Activated CD4-positive, alpha-beta memory T cell treated with anti-CD3 and anti-CD28 coated beads for 36 hours (primary cell): ENCODE measurements around the gene N4BP2. TPM values are rescaled to one million over a fixed set of nuclear protein-coding genes. Genes with fewer than 3 reads are reported as not detected.

Experiments used
- CTCF ChIA-PET: fragments of 350-600 bp; sonication (Branson Sonifier 250); formaldehyde crosslinking; loops from one replicate; lab custom pipeline; 2021; ENCODE audit warnings: antibody characterized with exemption, inconsistent platforms; lab: Charles Lee
- POLR2A ChIA-PET: fragments of 350-600 bp; sonication (Branson Sonifier 250); formaldehyde crosslinking; loops from one replicate; lab custom pipeline; 2021; ENCODE audit warnings: antibody characterized with exemption; lab: Charles Lee
- DNase-seq: peaks from one replicate; pipeline ENCODE4 v3.0.0-alpha.2; 2020
- H3K27ac Mint-ChIP-seq: one replicate; pipeline ENCODE4 v1.8.0; 2021; ENCODE audit warnings: mixed read lengths
- H3K27me3 Mint-ChIP-seq: one replicate; pipeline ENCODE4 v1.8.0; 2021; ENCODE audit warnings: mixed read lengths
- H3K36me3 Mint-ChIP-seq: one replicate; pipeline ENCODE4 v1.8.0; 2021; ENCODE audit warnings: mixed read lengths
- H3K4me1 Mint-ChIP-seq: one replicate; pipeline ENCODE4 v1.8.0; 2021; ENCODE audit warnings: low read depth, mixed read lengths
- H3K4me3 Mint-ChIP-seq: one replicate; pipeline ENCODE4 v1.8.0; 2021; ENCODE audit warnings: mild to moderate bottlenecking, mixed read lengths
- H3K9me3 Mint-ChIP-seq: one replicate; pipeline ENCODE4 v1.8.0; 2021; ENCODE audit warnings: mixed read lengths
- intact Hi-C: fragments of 100-400 bp; cut with micrococcal nuclease; formaldehyde crosslinking; loops from one replicate; pipeline ENCODE4 v1.15.1; 2023
- total RNA-seq, 2 experiments: library from RNA; stranded (reverse); gene quantifications; one replicate each; pipeline ENCODE4 v1.2.3, GENCODE V29; 2021

N4BP2 gene
- total RNA-seq, 2 experiments from 2014 or later, result 19.3 to 21.9 TPM

DNA sequence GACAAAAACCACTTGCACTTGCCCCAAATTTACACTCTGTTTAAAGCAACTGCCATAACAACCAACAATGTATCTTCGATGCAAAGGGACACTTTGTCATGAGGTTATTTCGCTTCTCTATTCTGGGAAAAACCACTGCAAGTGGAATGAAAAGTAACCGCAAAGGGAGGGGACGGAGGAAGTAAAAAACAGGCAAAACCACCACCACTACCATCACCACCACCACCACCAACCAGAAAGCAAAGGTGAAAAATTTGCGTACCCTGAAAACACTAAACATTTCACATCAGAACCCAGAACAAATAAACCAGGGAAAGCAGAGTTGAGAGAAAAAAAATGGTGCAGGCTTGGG, 1.2 kb upstream of the N4BP2 start:
- Mint-ChIP-seq H3K4me3 (peak overlapping the region; percentile 85), H3K27me3 (no peaks in the 10 kb centered on the region), H3K9me3 (no peaks in the 10 kb centered on the region), H3K4me1 (peaks cover 32% of the 10 kb centered on the region), H3K27ac (peak overlapping the region; percentile 97), H3K36me3 (peaks cover 3% of the 10 kb centered on the region)
- peak; percentile 77 for DNase-seq
- ChIA-PET CTCF (interaction anchor here (0.9 to 1.9 kb wide), 6 partner anchors 9 to 270 kb away, joined by 3 to 17 read pairs (median 8); no protein-coding TSS in a partner anchor), POLR2A (interaction anchor here (0.6 to 2.3 kb wide), 14 partner anchors 9 to 596 kb away, joined by 3 to 20 read pairs (median 5); partner anchors contain the start of genes RHOH and UBE2K)
- intact Hi-C loops, result loop anchor here (1.0 to 5.0 kb wide), 7 partner anchors 9 to 617 kb away; partner anchors contain the start of gene UBE2K

- H3K4me1 Mint-ChIP-seq, result peaks cover 32% of the 10 kb centered on the region
- POLR2A ChIA-PET, result interaction anchor here (0.5 to 2.3 kb wide), 19 partner anchors 9 to 597 kb away, joined by 3 to 20 read pairs (median 5); partner anchors contain the start of genes PDS5A, RHOH and UBE2K
- H3K27me3 Mint-ChIP-seq, result no peaks in the 10 kb centered on the region
- peak overlapping the region; percentile 85 for H3K4me3 Mint-ChIP-seq
- intact Hi-C loops, result loop anchor here (1.0 to 5.0 kb wide), 9 partner anchors 10 to 616 kb away; partner anchors contain the start of genes UBE2K and UGDH
- H3K27ac Mint-ChIP-seq, result peak overlapping the region; percentile 97
- H3K36me3 Mint-ChIP-seq, result peaks cover 3% of the 10 kb centered on the region
- DNase-seq, result peak; percentile 66
- H3K9me3 Mint-ChIP-seq, result no peaks in the 10 kb centered on the region
- CTCF ChIA-PET, result interaction anchor here (0.6 to 1.9 kb wide), 15 partner anchors 9 to 270 kb away, joined by 3 to 17 read pairs (median 3); no protein-coding TSS in a partner anchor
Observed at GRCh38 chr4:40055863-40056715, 561 bp upstream of the N4BP2 start.

DNA sequence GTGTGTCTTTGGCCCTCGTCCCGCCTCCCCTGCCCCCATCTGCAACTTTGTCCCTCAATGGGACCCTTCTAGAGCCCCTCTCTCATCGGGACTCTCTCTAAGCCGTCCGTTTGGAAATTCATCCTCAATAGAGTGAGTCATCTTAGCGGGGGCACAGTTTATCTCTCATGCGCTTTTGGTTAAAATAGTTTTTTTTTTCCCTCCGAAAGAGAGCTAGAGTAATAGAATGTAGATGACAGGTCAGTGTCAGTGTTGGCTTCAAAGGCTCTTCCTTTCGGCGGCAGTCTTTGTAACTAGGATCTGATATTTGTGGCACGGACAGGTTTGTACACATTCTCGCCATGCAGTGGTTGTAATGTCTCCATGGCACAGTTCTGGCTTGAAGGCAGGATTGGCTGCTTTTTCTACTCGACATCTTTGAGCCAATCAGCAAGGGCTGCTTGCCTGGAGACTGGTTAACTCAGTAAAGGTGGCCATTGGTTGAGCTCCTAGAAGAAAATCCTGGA, 989 bp downstream of the N4BP2 start:
- CTCF ChIA-PET, result interaction anchor here (0.6 to 1.5 kb wide), 9 partner anchors 9 to 260 kb away, joined by 3 to 6 read pairs (median 4); partner anchors contain the start of gene RHOH
- DNase-seq, result peak; percentile 84
- peaks cover 8% of the 10 kb centered on the region for H3K36me3 Mint-ChIP-seq
- POLR2A ChIA-PET, result interaction anchor here (0.6 to 1.8 kb wide), 11 partner anchors 11 to 260 kb away, joined by 3 to 8 read pairs (median 3); no protein-coding TSS in a partner anchor
- H3K9me3 Mint-ChIP-seq, result no peaks in the 10 kb centered on the region
- H3K4me1 Mint-ChIP-seq, result peaks cover 33% of the 10 kb centered on the region
- no peaks in the 10 kb centered on the region for H3K27me3 Mint-ChIP-seq
- intact Hi-C loops, result loop anchor here (1.0 to 5.0 kb wide), 9 partner anchors 65 to 615 kb away; partner anchors contain the start of genes PDS5A and UGDH
- peak overlapping the region; percentile 98 for H3K27ac Mint-ChIP-seq
- peak overlapping the region; percentile 92 for H3K4me3 Mint-ChIP-seq

GRCh38 chr4:40058121-40058520, 1.5 kb downstream of the N4BP2 start:
- POLR2A ChIA-PET, result interaction anchor here (0.6 to 1.7 kb wide), 10 partner anchors 74 to 259 kb away, joined by 3 to 8 read pairs (median 3); no protein-coding TSS in a partner anchor
- Mint-ChIP-seq H3K27me3 (no peaks in the 10 kb centered on the region), H3K27ac (peak overlapping the region; percentile 98), H3K4me1 (peaks cover 35% of the 10 kb centered on the region), H3K9me3 (no peaks in the 10 kb centered on the region), H3K4me3 (peak overlapping the region; percentile 92), H3K36me3 (peaks cover 12% of the 10 kb centered on the region)
- CTCF ChIA-PET, result interaction anchor here (0.6 to 1.9 kb wide), 10 partner anchors 9 to 267 kb away, joined by 3 to 6 read pairs (median 4); partner anchors contain the start of gene RHOH
- intact Hi-C loops, result loop anchor here (1.0 to 5.0 kb wide), 6 partner anchors 64 to 614 kb away; partner anchors contain the start of gene PDS5A
- no peak for DNase-seq

- Mint-ChIP-seq H3K4me1 (peaks cover 33% of the 10 kb centered on the region), H3K27me3 (no peaks in the 10 kb centered on the region), H3K36me3 (peaks cover 14% of the 10 kb centered on the region), H3K27ac (no peak overlapping the region), H3K4me3 (no peak overlapping the region), H3K9me3 (no peaks in the 10 kb centered on the region)
- ChIA-PET CTCF (interaction anchor here (0.5 to 1.9 kb wide), 4 partner anchors 12 to 267 kb away, joined by 3 to 6 read pairs (median 6); no protein-coding TSS in a partner anchor), POLR2A (interaction anchor here (1.6 to 1.7 kb wide), 2 partner anchors 136 to 141 kb away, joined by 5 to 8 read pairs; no protein-coding TSS in a partner anchor)
- intact Hi-C loops, result loop anchor here (1.0 to 5.0 kb wide), 6 partner anchors 63 to 613 kb away; partner anchors contain the start of gene PDS5A
- no peak for DNase-seq
Observed at GRCh38 chr4:40058854-40059253, 2.2 kb downstream of the N4BP2 start.

GRCh38 chr4:40059362-40059761, 2.7 kb downstream of the N4BP2 start:
- POLR2A ChIA-PET, result no interaction called here
- Mint-ChIP-seq H3K4me3 (no peak overlapping the region), H3K27me3 (no peaks in the 10 kb centered on the region), H3K36me3 (peaks cover 17% of the 10 kb centered on the region), H3K4me1 (peaks cover 33% of the 10 kb centered on the region), H3K27ac (no peak overlapping the region), H3K9me3 (no peaks in the 10 kb centered on the region)
- intact Hi-C loops, result loop anchor here (5.0 kb wide), 4 partner anchors 63 to 613 kb away; no protein-coding TSS in a partner anchor
- CTCF ChIA-PET, result interaction anchor here (0.5 to 1.9 kb wide), 2 partner anchors 21 to 266 kb away, joined by 3 to 6 read pairs; no protein-coding TSS in a partner anchor
- no peak for DNase-seq

DNA sequence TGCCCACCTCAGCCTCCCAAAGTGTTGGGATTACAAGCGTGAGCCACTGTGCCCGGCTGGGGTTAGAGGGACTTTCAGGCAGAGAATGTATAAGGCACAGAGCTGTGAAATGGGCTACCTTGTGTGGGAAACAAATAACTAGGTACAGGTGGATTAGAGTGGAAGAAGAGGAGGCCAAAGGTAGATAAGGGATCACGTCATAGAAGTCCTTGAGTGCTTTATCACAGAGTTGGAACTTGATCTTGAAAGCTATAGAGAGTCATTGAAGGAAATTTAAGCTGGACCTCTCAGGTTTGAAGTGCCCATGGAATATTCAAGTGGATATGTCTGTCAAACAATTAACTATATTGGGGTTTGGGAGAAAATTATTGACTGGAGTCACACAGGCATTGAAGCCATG, 8.4 kb downstream of the N4BP2 start:
- H3K27me3 Mint-ChIP-seq, result no peaks in the 10 kb centered on the region
- CTCF ChIA-PET, result interaction anchor here (0.6 kb wide), 1 partner anchor 18 kb away, joined by 3 read pairs; no protein-coding TSS in a partner anchor
- no peak overlapping the region for H3K4me3 Mint-ChIP-seq
- H3K9me3 Mint-ChIP-seq, result no peaks in the 10 kb centered on the region
- POLR2A ChIA-PET, result no interaction called here
- H3K4me1 Mint-ChIP-seq, result peaks cover 32% of the 10 kb centered on the region
- no peak overlapping the region for H3K27ac Mint-ChIP-seq
- intact Hi-C loops, result no loop called here
- no peak for DNase-seq
- H3K36me3 Mint-ChIP-seq, result peaks cover 23% of the 10 kb centered on the region

DNA sequence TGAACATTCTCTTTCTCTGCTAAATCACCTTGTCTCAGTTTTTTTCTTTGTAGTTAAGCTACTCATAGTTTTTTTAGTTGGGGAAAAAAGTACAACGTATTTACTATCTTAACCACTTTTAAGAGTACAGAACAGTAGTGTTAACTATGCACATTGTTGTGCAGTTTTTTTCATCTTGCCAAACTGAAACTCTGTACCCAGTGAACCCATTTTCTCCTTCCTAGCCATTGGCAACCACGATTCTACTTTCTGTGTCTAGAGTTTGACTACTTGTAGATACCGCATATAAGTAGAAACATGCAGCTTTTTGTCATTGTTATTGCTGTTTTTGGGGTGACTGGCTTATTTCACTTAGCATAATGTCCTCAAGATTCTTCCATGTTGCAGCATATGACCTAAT, 10.0 kb downstream of the N4BP2 start:
- CTCF ChIA-PET, result interaction anchor here (1.3 kb wide), 1 partner anchor 9 kb away, joined by 4 read pairs; no protein-coding TSS in a partner anchor
- POLR2A ChIA-PET, result interaction anchor here (0.6 to 1.3 kb wide), 2 partner anchors 10 kb away, joined by 3 to 6 read pairs; partner anchors contain the start of gene N4BP2
- Mint-ChIP-seq H3K27me3 (no peaks in the 10 kb centered on the region), H3K36me3 (peaks cover 23% of the 10 kb centered on the region), H3K4me1 (peaks cover 32% of the 10 kb centered on the region), H3K4me3 (no peak overlapping the region), H3K27ac (peak overlapping the region; percentile 33), H3K9me3 (no peaks in the 10 kb centered on the region)
- intact Hi-C loops, result no loop called here
- no peak for DNase-seq

- intact Hi-C loops, result no loop called here
- no peak for DNase-seq
- Mint-ChIP-seq H3K36me3 (peaks cover 13% of the 10 kb centered on the region), H3K4me1 (peaks cover 22% of the 10 kb centered on the region), H3K4me3 (no peak overlapping the region), H3K9me3 (no peaks in the 10 kb centered on the region), H3K27ac (no peak overlapping the region), H3K27me3 (no peaks in the 10 kb centered on the region)
- CTCF ChIA-PET, result no interaction called here
- POLR2A ChIA-PET, result no interaction called here
Observed at GRCh38 chr4:40070387-40070786, 13.7 kb downstream of the N4BP2 start.

GRCh38 chr4:40086421-40086820, 29.8 kb downstream of the N4BP2 start:
- Mint-ChIP-seq H3K27me3 (no peaks in the 10 kb centered on the region), H3K36me3 (no peaks in the 10 kb centered on the region), H3K4me1 (peaks cover 3% of the 10 kb centered on the region), H3K9me3 (no peaks in the 10 kb centered on the region), H3K4me3 (no peak overlapping the region), H3K27ac (no peak overlapping the region)
- no peak for DNase-seq
- CTCF ChIA-PET, result no interaction called here
- intact Hi-C loops, result no loop called here
- POLR2A ChIA-PET, result no interaction called here

DNA sequence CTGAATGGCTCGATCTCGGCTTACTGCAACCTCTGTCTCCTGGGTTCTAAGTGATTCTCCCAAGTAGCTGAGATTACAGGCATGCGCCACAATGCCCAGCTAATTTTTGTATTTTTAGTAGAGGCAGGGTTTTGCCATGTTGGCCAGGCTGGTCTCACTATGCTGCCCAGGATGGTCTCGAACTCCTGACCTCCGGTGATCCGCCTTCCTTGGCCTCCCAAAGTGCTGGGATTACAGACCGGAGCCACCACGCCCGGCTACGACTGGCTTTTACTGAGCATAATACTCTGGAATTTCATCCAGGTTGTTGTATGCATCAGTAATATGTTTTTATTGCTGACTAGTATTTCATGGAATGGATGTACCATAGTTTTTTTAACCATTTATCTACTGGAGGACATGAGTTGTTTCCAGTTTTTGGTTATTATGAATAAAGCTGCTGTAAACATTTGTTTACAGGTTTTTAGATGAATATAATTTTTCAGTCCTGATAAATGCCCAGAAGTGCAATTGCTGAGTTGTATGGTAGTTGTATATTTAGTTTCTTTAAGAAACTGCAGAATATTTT, 31.2 kb downstream of the N4BP2 start:
- intact Hi-C loops, result no loop called here
- Mint-ChIP-seq H3K36me3 (no peaks in the 10 kb centered on the region), H3K27ac (no peak overlapping the region), H3K4me3 (no peak overlapping the region), H3K9me3 (no peaks in the 10 kb centered on the region), H3K4me1 (peaks cover 3% of the 10 kb centered on the region), H3K27me3 (no peaks in the 10 kb centered on the region)
- ChIA-PET POLR2A (no interaction called here), CTCF (no interaction called here)
- DNase-seq, result no peak
